HepG2 (cell line): ENCODE data around the gene IQCK. TPM values are rescaled to one million over a fixed set of nuclear protein-coding genes. Genes with fewer than 3 reads are reported as not detected.

Source experiments
- CBFB ChIP-seq: sonication (generic); formaldehyde crosslinking; IDR thresholded peaks from 2 replicates; pipeline ENCODE4 v1.4.0; 2020; ENCODE audit warnings: missing genetic modification reagents
- DNMT3B ChIP-seq: conservative IDR thresholded peaks from 2 replicates; pipeline ENCODE4 v1.6.1; 2016; ENCODE audit warnings: missing biosample characterization, control low read depth
- DR1 ChIP-seq: sonication (generic); formaldehyde crosslinking; IDR thresholded peaks from 2 replicates; pipeline ENCODE4 v1.8.0; 2021; ENCODE audit warnings: mild to moderate bottlenecking, missing genetic modification reagents, inconsistent platforms
- ELF4 ChIP-seq: sonication (generic); formaldehyde crosslinking; IDR thresholded peaks from 2 replicates; pipeline ENCODE4 v1.5.0; 2020; ENCODE audit warnings: missing genetic modification reagents, mild to moderate bottlenecking, moderate library complexity, borderline replicate concordance
- FOXP1 ChIP-seq, 2 experiments: fragments of 450-650 bp in 1 of 2; IDR thresholded peaks; 2 replicates each; pipeline ENCODE4 v1.6.1; 2017 to 2018; ENCODE audit warnings: antibody characterized with exemption in 1 of 2
- GLI4 ChIP-seq: sonication (generic); formaldehyde crosslinking; IDR thresholded peaks from 2 replicates; pipeline ENCODE4 v1.5.1; 2020; ENCODE audit warnings: missing genetic modification reagents, mild to moderate bottlenecking, moderate library complexity, borderline replicate concordance
- HIVEP1 ChIP-seq: sonication (generic); formaldehyde crosslinking; IDR thresholded peaks from 2 replicates; pipeline ENCODE4 v1.4.0; 2020; ENCODE audit warnings: mild to moderate bottlenecking, missing genetic modification reagents
- SNRNP70 ChIP-seq: fragments of 200-400 bp; formaldehyde crosslinking; IDR thresholded peaks from 2 replicates; pipeline ENCODE4 v1.6.1; 2017; ENCODE audit warnings: mild to moderate bottlenecking, low read depth, low read length, moderate library complexity
- SOX13 ChIP-seq, 3 experiments: fragments of 450-650 bp in 1 of 3; sonication (generic) in 1 of 3; formaldehyde crosslinking in 1 of 3; IDR thresholded peaks in 2 of 3; conservative IDR thresholded peaks in 1 of 3; 2 replicates each; pipeline versions ENCODE4 v1.5.0 to v1.6.1; 2016 to 2020; ENCODE audit warnings: antibody characterized with exemption in 1 of 3, mild to moderate bottlenecking in 1 of 3, missing compliant biosample characterization in 1 of 3, missing genetic modification reagents in 1 of 3, moderate library complexity in 1 of 3
- U2AF1 ChIP-seq: fragments of 200-400 bp; formaldehyde crosslinking; optimal IDR thresholded peaks from 2 replicates; pipeline ENCODE3; 2017; ENCODE audit warnings: mild to moderate bottlenecking, low read depth, low read length
- ZFP36 ChIP-seq: fragments of 150-350 bp; IDR thresholded peaks from 2 replicates; pipeline ENCODE4 v1.6.1; 2018; ENCODE audit warnings: borderline replicate concordance, low read length, low read depth; ENCODE audit not compliant: partially characterized antibody
- ZFP36L2 ChIP-seq: sonication (generic); formaldehyde crosslinking; IDR thresholded peaks from 2 replicates; pipeline ENCODE4 v1.4.0; 2020; ENCODE audit warnings: missing genetic modification reagents
- ZNF12 ChIP-seq: sonication (generic); formaldehyde crosslinking; IDR thresholded peaks from 2 replicates; pipeline ENCODE4 v1.5.0; 2020; ENCODE audit warnings: missing genetic modification reagents
- ZNF550 ChIP-seq: sonication (generic); formaldehyde crosslinking; IDR thresholded peaks from 2 replicates; pipeline ENCODE4 v1.4.0; 2020; ENCODE audit warnings: mild to moderate bottlenecking, missing genetic modification reagents, borderline replicate concordance
- ZNF577 ChIP-seq: sonication (generic); formaldehyde crosslinking; IDR thresholded peaks from 2 replicates; pipeline ENCODE4 v1.4.0; 2020; ENCODE audit warnings: mild to moderate bottlenecking, low read depth, missing genetic modification reagents, borderline replicate concordance
- ZSCAN31 ChIP-seq: sonication (generic); formaldehyde crosslinking; IDR thresholded peaks from 2 replicates; pipeline ENCODE4 v1.5.0; 2020; ENCODE audit warnings: low read depth, mild to moderate bottlenecking, missing genetic modification reagents
- polyA plus RNA-seq, 8 experiments: library from polyadenylated mRNA; depleted of rRNA in 3 of 8; stranded (reverse) in 7 of 8; unstranded in 1 of 8; fragments of >200 nt; fragmentation: Illumina TruSeq in 4 of 8; extraction: Trizol in 4 of 8; gene quantifications; 2 replicates each; pipeline versions ENCODE4 v1.2.1 to v1.2.3, GENCODE V29; 2011 to 2016; ENCODE audit warnings: low read depth in 4 of 8, missing spikeins in 1 of 8, mixed read lengths in 1 of 8; ENCODE audit not compliant: insufficient read depth in 1 of 8
- total RNA-seq, 5 experiments: library from RNA; depleted of rRNA; stranded (reverse); fragments of >200 nt; fragmentation: Illumina TruSeq; extraction: Trizol; gene quantifications; 2 replicates each; pipeline ENCODE4 v1.2.3, GENCODE V29; 2016; ENCODE audit warnings: low read depth in 1 of 5
- TF ChIP-seq, protein P1 (sequence below): sonication (generic); formaldehyde crosslinking; IDR thresholded peaks from 2 replicates; pipeline ENCODE4 v1.8.0; 2022; ENCODE audit warnings: mild to moderate bottlenecking, missing genetic modification reagents; ENCODE audit not compliant: insufficient replicate concordance
- TF ChIP-seq, protein P2 (sequence below): sonication (generic); formaldehyde crosslinking; IDR thresholded peaks from 2 replicates; pipeline ENCODE4 v1.9.0; 2021; ENCODE audit warnings: missing genetic modification reagents, borderline replicate concordance
- TF ChIP-seq, protein P3 (sequence below): sonication (generic); formaldehyde crosslinking; IDR thresholded peaks from 2 replicates; pipeline ENCODE4 v1.8.0; 2023; ENCODE audit warnings: mild to moderate bottlenecking, missing genetic modification reagents
- TF ChIP-seq, protein P4 (sequence below): sonication (generic); formaldehyde crosslinking; IDR thresholded peaks from 2 replicates; pipeline ENCODE4 v1.5.0; 2020; ENCODE audit warnings: mild to moderate bottlenecking, missing genetic modification reagents

Gene IQCK
- total and polyA plus RNA-seq, 2 of the 13 experiments (the other 11 are each of a cell fraction or from before 2014, with no cell fraction given): 5.1 to 7.3 TPM

DNA sequence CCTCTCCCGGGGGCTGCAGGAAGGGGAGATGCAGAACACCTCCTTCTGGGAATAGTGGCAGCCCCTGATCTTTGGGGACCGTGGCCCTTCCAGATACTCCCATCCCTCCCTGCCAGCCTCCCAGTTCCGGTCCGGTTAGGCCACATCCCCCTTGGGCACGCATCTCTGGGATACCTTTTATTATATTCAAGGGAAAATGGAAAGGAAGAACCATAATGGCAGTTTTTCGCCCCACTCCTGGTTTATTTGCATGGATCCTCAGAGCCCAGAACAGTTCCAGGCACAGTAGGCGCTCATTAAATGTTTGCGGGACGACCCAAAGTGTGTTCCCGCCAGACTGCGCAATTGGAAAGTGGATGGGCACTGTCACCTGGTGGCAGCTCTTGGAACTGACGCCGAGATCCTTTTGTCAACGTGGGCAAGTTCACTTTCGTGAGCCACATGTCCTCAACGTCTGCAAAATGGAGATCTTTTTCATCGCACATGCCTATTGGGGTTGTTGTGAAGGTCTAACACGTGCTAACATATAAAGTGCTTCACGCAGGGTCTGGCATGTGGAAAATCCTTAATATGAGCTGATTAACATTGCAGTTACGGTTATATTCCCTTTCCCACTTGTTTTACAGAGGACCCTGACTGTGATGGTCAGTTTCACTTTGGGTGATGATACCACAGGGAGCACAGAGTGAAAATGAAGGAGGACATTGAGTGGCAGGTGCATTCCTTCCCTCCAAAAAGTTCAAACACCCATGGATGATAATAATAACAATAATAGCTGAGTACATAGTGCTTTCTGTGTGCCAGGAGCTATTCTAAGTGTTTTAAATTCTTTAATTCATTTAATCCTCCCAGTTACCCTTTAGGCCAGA, 168.2 kb downstream of the IQCK start (continued):
- TF ChIP-seq, protein P1, sequence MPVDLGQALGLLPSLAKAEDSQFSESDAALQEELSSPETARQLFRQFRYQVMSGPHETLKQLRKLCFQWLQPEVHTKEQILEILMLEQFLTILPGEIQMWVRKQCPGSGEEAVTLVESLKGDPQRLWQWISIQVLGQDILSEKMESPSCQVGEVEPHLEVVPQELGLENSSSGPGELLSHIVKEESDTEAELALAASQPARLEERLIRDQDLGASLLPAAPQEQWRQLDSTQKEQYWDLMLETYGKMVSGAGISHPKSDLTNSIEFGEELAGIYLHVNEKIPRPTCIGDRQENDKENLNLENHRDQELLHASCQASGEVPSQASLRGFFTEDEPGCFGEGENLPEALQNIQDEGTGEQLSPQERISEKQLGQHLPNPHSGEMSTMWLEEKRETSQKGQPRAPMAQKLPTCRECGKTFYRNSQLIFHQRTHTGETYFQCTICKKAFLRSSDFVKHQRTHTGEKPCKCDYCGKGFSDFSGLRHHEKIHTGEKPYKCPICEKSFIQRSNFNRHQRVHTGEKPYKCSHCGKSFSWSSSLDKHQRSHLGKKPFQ (CRISPR knock-in tag): no peak
- TF ChIP-seq DNMT3B (0 out of 2 replicates have a peak, but pooled peaks have one; percentile 34), SOX13 (IDR thresholded peaks at IDR 0.05) (no peak), SOX13 (CRISPR knock-in tag; conservative IDR thresholded peaks at IDR 0.05 in 1 of 2, IDR thresholded peaks at IDR 0.05 in 1 of 2) (no peak; a peak in 2 of 4 replicates), FOXP1 (IDR thresholded peaks at IDR 0.05) (no peak), FOXP1 (CRISPR knock-in tag; IDR thresholded peaks at IDR 0.05) (no peak), ZNF12 (CRISPR knock-in tag) (0 out of 2 replicates have a peak, but pooled peaks have one; percentile 23), ZNF577 (CRISPR knock-in tag) (no peak), ZNF550 (CRISPR knock-in tag) (no peak), GLI4 (CRISPR knock-in tag) (no peak), ZSCAN31 (CRISPR knock-in tag) (no peak), SNRNP70 (no peak), ZFP36 (peak; percentile 56), DR1 (CRISPR knock-in tag) (no peak), ZFP36L2 (CRISPR knock-in tag) (0 out of 2 replicates have a peak, but pooled peaks have one; percentile 57), ELF4 (CRISPR knock-in tag) (no peak), CBFB (CRISPR knock-in tag) (0 out of 2 replicates have a peak, but pooled peaks have one; percentile 37), U2AF1 (no peak), HIVEP1 (CRISPR knock-in tag) (0 out of 2 replicates have a peak, but pooled peaks have one; percentile 46)
- TF ChIP-seq, protein P2, sequence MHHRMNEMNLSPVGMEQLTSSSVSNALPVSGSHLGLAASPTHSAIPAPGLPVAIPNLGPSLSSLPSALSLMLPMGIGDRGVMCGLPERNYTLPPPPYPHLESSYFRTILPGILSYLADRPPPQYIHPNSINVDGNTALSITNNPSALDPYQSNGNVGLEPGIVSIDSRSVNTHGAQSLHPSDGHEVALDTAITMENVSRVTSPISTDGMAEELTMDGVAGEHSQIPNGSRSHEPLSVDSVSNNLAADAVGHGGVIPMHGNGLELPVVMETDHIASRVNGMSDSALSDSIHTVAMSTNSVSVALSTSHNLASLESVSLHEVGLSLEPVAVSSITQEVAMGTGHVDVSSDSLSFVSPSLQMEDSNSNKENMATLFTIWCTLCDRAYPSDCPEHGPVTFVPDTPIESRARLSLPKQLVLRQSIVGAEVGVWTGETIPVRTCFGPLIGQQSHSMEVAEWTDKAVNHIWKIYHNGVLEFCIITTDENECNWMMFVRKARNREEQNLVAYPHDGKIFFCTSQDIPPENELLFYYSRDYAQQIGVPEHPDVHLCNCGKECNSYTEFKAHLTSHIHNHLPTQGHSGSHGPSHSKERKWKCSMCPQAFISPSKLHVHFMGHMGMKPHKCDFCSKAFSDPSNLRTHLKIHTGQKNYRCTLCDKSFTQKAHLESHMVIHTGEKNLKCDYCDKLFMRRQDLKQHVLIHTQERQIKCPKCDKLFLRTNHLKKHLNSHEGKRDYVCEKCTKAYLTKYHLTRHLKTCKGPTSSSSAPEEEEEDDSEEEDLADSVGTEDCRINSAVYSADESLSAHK (CRISPR knock-in tag): no peak
- TF ChIP-seq, protein P3, sequence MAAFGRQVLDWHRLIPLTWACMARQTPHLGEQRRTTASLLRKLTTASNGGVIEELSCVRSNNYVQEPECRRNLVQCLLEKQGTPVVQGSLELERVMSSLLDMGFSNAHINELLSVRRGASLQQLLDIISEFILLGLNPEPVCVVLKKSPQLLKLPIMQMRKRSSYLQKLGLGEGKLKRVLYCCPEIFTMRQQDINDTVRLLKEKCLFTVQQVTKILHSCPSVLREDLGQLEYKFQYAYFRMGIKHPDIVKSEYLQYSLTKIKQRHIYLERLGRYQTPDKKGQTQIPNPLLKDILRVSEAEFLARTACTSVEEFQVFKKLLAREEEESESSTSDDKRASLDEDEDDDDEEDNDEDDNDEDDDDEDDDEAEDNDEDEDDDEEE (CRISPR knock-in tag): peak; percentile 95; the same call in 1 of the 2 replicates
- TF ChIP-seq, protein P4, sequence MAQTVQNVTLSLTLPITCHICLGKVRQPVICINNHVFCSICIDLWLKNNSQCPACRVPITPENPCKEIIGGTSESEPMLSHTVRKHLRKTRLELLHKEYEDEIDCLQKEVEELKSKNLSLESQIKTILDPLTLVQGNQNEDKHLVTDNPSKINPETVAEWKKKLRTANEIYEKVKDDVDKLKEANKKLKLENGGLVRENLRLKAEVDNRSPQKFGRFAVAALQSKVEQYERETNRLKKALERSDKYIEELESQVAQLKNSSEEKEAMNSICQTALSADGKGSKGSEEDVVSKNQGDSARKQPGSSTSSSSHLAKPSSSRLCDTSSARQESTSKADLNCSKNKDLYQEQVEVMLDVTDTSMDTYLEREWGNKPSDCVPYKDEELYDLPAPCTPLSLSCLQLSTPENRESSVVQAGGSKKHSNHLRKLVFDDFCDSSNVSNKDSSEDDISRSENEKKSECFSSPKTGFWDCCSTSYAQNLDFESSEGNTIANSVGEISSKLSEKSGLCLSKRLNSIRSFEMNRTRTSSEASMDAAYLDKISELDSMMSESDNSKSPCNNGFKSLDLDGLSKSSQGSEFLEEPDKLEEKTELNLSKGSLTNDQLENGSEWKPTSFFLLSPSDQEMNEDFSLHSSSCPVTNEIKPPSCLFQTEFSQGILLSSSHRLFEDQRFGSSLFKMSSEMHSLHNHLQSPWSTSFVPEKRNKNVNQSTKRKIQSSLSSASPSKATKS (CRISPR knock-in tag): no peak
